ENCODE data around the gene SPANXB1.
"Not testable (repeated sequence)": the region's sequence is repeated elsewhere in the genome, so short reads cannot be mapped to it uniquely, and the experiment has no call there.

Gene SPANXB1

DNA sequence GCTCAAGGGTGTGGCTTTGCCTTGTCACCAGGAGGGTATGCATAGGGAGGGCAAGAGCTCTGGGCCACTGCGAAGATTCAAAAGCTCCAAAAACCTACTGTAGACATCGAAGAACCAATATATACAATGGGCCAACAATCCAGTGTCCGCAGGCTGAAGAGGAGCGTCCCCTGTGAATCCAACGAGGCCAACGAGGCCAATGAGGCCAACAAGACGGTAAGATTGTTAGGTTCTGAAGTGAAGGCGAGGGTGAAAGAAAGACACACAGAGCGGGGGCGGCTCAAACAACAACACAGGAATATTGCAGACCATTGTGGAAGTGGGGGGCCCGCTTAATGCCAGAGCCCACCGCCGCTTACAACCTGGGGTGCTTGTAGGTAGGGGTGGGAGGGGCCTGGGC is at the start of gene SPANXB1:
SPANXB1 (plus strand) TSS at position 27 of the 400 bp plus-strand sequence; CDS start at position 127, 100 bp downstream.
- DNase-seq (ENCODE audit: low read depth): not testable (repeated sequence)

- no peak for DNase-seq (ENCODE audit: low read depth)
Measured at GRCh38 chrX:140967036-140967435, 35.4 kb upstream of the SPANXB1 start.

DNA sequence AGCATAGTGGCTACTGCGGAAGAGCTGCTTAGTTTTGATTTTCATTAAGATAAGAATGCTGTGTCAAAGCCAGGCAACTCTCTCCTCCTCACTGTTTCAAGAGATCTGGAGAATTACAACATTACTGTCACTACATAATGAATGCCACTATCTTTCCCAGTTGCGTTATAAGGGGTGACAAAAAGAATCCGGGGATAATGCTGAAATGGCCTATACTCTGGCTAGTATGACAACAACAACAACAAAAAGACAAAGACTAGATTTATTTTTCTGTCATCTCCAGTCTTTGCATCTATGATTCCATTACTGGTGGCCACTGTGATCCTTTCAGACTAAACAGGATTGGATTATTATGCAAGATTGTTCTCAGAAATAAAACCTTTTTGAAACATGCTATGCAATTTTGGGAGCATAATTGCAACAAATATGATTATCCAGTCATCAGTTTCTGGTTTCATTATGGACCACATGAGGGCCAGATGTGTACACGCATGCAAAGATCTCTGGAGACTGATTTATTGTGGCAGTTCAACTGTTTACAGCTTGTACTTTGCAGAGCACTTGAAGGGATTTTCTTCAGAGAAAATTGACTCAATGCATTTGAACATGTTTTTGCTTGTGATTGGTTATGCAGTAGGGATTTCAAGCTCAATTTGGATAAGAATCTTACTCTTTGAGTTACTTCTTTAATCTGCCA is 31.1 kb upstream of the SPANXB1 start:
- no peak for DNase-seq (ENCODE audit: low read depth)

- no peak for DNase-seq (ENCODE audit: low read depth)
Measured at GRCh38 chrX:140975472-140975871, 26.9 kb upstream of the SPANXB1 start.

- DNase-seq (ENCODE audit: low read depth): no peak
Measured at GRCh38 chrX:140980271-140980670, 22.1 kb upstream of the SPANXB1 start.

GRCh38 chrX:140983730-140984129 is 18.7 kb upstream of the SPANXB1 start:
- DNase-seq (ENCODE audit: low read depth): no peak

DNA sequence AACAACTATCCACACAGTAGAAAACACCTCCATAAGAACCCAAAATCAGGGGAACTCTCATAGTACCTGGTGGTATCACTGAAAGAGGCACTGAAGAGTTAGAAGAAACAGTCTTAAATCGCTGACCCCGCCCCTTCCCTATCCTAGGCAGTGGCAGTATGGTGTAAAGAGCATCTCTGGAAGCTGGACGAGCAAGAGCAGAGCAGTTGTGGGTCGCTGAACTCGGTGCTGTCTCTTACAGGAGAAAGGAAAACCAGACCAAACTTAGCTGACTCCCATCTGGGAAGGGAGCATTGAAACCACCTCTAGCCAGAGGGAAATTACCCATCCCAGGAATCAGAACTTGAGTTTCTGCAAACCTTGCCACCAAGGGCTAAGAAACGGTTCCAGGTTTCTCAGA is 2.8 kb downstream of the SPANXB1 start:
- not testable (repeated sequence) for DNase-seq (ENCODE audit: low read depth)

- DNase-seq (ENCODE audit: low read depth): not testable (repeated sequence)
Measured at GRCh38 chrX:141044246-141044645, 41.9 kb downstream of the SPANXB1 start.

DNA sequence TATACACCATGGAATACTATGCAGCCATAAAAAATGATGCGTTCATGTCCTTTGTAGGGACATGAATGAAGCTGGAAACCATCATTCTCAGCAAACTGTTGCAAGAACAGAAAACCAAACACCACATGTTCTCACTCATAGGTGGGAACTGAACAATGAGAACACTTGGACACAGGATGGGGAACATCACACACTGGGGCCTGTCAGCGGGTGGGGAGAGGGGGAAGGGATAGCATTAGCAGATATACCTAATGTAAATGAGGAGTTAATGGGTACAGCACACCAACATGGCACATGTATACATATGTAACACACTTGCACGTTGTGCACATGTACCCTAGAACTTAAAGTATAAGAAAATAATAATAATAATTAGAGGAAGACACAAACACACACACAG is 47.5 kb downstream of the SPANXB1 start:
- DNase-seq (ENCODE audit: low read depth): not testable (repeated sequence)

DNA sequence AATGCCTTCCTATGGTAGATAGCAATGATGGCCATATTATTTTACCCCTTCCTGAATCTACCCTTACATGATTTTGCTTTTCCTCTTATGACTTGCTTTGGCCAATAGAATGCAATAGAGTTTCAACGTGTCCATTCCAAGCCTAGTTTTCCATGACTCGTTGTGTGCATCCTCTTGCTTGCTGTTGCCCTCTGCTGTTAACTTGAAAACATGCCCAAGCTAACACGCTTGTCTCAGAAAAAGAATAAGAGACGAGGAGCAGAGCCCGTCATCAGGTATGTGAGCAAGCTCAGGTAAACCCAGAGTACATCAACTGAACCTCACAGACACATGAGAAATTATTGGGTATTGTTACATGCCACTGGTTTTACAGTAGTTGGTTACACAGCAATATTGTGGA is 49.7 kb downstream of the SPANXB1 start:
- not testable (repeated sequence) for DNase-seq (ENCODE audit: low read depth)

Data from EH (cell line).